GM18861 (cell line): ENCODE measurements around the gene PPP1R1A.
A peak's percentile ranks its signal among the peaks of the same experiment; 100 is the strongest.

Experiments
- ATAC-seq: cut with Tn5 transposase; IDR thresholded peaks from one replicate; pipeline ENCODE4 v1.9.1; 2021; ENCODE audit not compliant: unreplicated experiment

PPP1R1A gene

GRCh38 chr12:54572881-54573280 is 15.6 kb downstream of the PPP1R1A start:
- no peak for ATAC-seq

GRCh38 chr12:54571193-54572188 is 17.0 kb downstream of the PPP1R1A start:
- ATAC-seq, result no peak

- no peak for ATAC-seq
Measured at GRCh38 chr12:54569995-54570528, 18.4 kb downstream of the PPP1R1A start.

GRCh38 chr12:54569072-54569471 is 19.4 kb downstream of the PPP1R1A start:
- ATAC-seq, result no peak

GRCh38 chr12:54566792-54567191 is 21.7 kb downstream of the PPP1R1A start:
- no peak for ATAC-seq

- no peak for ATAC-seq
Measured at GRCh38 chr12:54565986-54566544, 22.4 kb downstream of the PPP1R1A start.

GRCh38 chr12:54565310-54565985 is 23.0 kb downstream of the PPP1R1A start:
- no peak for ATAC-seq

GRCh38 chr12:54564768-54565167 is 23.7 kb downstream of the PPP1R1A start:
- ATAC-seq, result no peak

GRCh38 chr12:54563787-54564186 is 24.7 kb downstream of the PPP1R1A start:
- no peak for ATAC-seq

- no peak for ATAC-seq
Measured at GRCh38 chr12:54562750-54563356, 25.6 kb downstream of the PPP1R1A start.

GRCh38 chr12:54561164-54561563 is 27.3 kb downstream of the PPP1R1A start:
- no peak for ATAC-seq

GRCh38 chr12:54560374-54560858 is 28.0 kb downstream of the PPP1R1A start:
- peak; percentile 100 for ATAC-seq

- ATAC-seq, result no peak
Measured at GRCh38 chr12:54558759-54559158, 29.7 kb downstream of the PPP1R1A start.

- ATAC-seq, result no peak
Measured at GRCh38 chr12:54558311-54558710, 30.1 kb downstream of the PPP1R1A start.

GRCh38 chr12:54555670-54556257 is 32.7 kb downstream of the PPP1R1A start:
- no peak for ATAC-seq

GRCh38 chr12:54549774-54550451 is 38.5 kb downstream of the PPP1R1A start:
- no peak for ATAC-seq

GRCh38 chr12:54546511-54546910 is 41.9 kb downstream of the PPP1R1A start:
- ATAC-seq, result no peak

- ATAC-seq, result no peak
Measured at GRCh38 chr12:54544743-54545142, 43.7 kb downstream of the PPP1R1A start.

- no peak for ATAC-seq
Measured at GRCh38 chr12:54543526-54543925, 44.9 kb downstream of the PPP1R1A start.

GRCh38 chr12:54541751-54542290 is 46.6 kb downstream of the PPP1R1A start:
- ATAC-seq, result no peak
